Mesothelial cell of epicardium (in vitro differentiated cells): Measurements from ENCODE around the gene UNC93B1. TPM values are rescaled to one million over a fixed set of nuclear protein-coding genes. Genes with fewer than 3 reads are reported as not detected.

Experiments used
- DNase-seq, 2 experiments: peaks; one replicate each; pipeline ENCODE4 v3.0.0; 2021; ENCODE audit warnings: low spot score in 2 of 2; ENCODE audit not compliant: unreplicated experiment in 2 of 2
- H3K27ac Mint-ChIP-seq: 2 replicates; pipeline ENCODE4 v1.8.0; 2021; ENCODE audit warnings: mixed read lengths
- H3K27me3 Mint-ChIP-seq: 2 replicates; pipeline ENCODE4 v1.8.0; 2021; ENCODE audit warnings: low read depth, mixed read lengths
- H3K36me3 Mint-ChIP-seq: 2 replicates; pipeline ENCODE4 v1.8.0; 2021; ENCODE audit warnings: mixed read lengths
- H3K4me1 Mint-ChIP-seq: 2 replicates; pipeline ENCODE4 v1.8.0; 2021; ENCODE audit warnings: mixed read lengths
- H3K4me3 Mint-ChIP-seq: 2 replicates; pipeline ENCODE4 v1.8.0; 2021; ENCODE audit warnings: mild to moderate bottlenecking, moderate library complexity, mixed read lengths
- H3K9me3 Mint-ChIP-seq: 2 replicates; pipeline ENCODE4 v1.8.0; 2021; ENCODE audit warnings: mixed read lengths
- total RNA-seq: library from RNA; stranded (reverse); gene quantifications from 3 replicates; pipeline ENCODE4 v1.2.1, GENCODE V29; 2021
- TF ChIP-seq, protein P1 (sequence below): fragments of 200-600 bp; sonication (generic); IDR thresholded peaks from one replicate; pipeline ENCODE4 v1.5.0; 2021; ENCODE audit warnings: antibody characterized with exemption; ENCODE audit not compliant: unreplicated experiment

The UNC93B1 gene
- total RNA-seq, 1 donor from 2014 or later: 19.0 TPM

DNA sequence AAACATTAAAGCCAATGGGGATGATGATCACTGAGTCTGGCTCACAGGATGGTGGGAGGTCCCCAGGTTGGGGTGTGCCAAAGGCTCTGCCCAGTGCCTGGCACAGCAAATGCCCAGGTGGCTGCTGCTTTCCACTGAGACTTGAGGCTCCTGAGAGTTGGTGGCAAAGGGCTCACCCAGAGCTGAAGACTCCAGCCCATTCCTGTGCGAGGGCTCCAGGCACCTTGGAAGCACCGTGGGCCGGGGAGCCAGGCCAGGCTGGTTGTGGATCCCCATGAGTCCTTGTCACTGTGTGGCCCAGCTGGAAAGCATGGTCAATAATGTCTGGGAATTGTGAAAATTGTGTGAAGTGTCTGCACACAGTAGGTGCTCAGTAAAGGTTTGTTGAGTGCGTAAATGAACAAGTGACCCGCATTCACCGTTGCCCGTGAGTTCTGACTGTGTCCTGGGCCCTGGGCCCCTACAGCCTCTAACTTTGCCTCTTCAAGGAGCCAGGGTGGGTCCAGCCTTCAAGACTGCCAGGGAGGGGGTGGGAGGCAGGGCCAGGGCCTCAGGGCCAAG lies 2.8 kb upstream of the UNC93B1 start:
- Mint-ChIP-seq H3K27me3 (peaks cover 9% of the 10 kb centered on the region), H3K4me1 (peaks cover 40% of the 10 kb centered on the region), H3K9me3 (no peaks in the 10 kb centered on the region), H3K36me3 (no peaks in the 10 kb centered on the region), H3K4me3 (no peak overlapping the region), H3K27ac (no peak overlapping the region)
- TF ChIP-seq, protein P1, sequence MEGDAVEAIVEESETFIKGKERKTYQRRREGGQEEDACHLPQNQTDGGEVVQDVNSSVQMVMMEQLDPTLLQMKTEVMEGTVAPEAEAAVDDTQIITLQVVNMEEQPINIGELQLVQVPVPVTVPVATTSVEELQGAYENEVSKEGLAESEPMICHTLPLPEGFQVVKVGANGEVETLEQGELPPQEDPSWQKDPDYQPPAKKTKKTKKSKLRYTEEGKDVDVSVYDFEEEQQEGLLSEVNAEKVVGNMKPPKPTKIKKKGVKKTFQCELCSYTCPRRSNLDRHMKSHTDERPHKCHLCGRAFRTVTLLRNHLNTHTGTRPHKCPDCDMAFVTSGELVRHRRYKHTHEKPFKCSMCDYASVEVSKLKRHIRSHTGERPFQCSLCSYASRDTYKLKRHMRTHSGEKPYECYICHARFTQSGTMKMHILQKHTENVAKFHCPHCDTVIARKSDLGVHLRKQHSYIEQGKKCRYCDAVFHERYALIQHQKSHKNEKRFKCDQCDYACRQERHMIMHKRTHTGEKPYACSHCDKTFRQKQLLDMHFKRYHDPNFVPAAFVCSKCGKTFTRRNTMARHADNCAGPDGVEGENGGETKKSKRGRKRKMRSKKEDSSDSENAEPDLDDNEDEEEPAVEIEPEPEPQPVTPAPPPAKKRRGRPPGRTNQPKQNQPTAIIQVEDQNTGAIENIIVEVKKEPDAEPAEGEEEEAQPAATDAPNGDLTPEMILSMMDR: no peak
- no peak for DNase-seq

DNA sequence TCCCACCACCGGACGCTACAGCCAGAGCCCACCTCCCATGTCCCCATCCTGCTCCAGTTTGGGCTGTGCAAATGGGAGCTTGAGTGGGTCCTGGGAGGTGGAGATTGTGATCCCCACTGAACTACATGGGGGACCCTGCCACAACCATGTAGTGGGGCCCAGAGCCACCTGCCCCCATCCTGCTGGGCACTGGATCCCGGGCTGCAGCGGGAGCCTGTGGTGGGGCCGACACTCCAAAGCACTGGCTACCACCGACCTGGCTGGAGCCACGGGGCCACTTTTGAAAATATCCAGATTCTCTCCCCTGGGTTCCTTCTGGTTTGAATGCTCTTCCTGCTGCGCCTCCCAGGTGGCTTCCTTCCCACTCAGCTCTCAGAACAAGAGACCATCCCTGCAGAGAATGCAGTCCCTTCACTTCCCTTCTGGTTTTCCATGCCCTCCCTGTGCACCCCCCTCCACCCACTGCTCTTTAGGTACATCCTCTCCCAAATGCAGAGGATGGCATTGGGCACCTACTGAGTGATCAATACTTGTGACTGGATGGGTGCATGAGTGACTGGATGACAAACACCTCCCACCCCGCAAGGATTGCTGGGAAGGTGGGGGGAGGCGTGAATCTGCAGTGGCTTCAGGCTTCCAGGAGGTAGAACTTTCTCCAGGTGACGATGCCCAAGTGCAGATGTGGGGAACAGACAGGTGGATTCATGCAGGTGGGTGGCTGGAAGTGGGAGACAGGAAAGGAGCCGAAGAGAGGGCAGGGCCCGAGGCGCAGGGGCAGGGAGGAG lies 846 bp upstream of the UNC93B1 start:
- Mint-ChIP-seq H3K9me3 (no peaks in the 10 kb centered on the region), H3K27ac (no peak overlapping the region), H3K36me3 (no peaks in the 10 kb centered on the region), H3K4me1 (peaks cover 23% of the 10 kb centered on the region), H3K4me3 (peak overlapping the region; percentile 71), H3K27me3 (peaks cover 9% of the 10 kb centered on the region)
- no peak for DNase-seq
- TF ChIP-seq, protein P1: no peak

DNA sequence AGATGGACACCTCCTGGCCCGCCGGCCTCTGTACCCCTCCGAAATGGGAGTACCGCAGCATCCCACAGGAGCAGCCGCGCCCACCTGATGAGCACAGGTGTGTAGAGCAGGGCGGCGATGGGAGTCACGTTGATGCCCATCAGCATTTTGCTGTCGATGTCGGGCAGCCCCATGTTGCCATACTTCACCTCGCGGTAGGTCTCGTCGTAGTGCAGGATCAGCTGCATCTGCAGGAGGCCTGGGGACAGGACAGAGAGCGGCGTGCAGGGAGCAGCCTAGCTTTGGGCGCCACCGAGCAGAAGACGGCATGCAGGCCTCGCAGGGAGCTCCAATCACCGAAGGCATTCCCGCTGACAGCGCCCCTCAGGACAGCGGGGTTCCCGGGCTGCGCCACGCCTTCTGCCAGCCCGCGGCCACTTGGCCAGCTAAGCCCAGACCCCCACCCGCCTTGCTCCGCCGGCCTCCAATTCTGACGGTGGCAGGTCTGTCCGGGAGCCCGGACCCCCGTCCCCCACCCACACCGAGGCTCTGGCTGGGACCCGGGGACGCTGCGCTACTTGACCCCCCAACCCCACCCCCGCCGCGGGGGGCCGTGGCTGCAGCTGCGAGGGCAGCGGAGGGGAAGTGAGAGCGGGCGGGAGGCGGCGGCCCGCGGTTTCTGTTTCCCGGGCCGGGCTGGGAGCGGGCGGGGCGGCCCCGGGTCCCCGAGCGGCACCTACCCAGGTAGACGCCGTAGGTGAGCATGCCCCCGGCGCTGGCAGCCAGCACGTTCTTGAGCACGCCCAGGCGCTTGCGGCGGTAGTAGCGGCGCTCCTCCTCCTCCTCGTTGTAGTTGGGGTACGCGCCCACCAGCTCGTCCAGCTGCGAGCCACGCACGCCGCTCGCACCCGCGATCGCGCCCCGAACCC lies 705 bp downstream of the UNC93B1 start:
- Mint-ChIP-seq H3K4me3 (peak overlapping the region; percentile 70), H3K9me3 (no peaks in the 10 kb centered on the region), H3K27ac (peak overlapping the region; percentile 53), H3K36me3 (no peaks in the 10 kb centered on the region), H3K4me1 (peaks cover 15% of the 10 kb centered on the region), H3K27me3 (peaks cover 9% of the 10 kb centered on the region)
- DNase-seq: no peak
- TF ChIP-seq, protein P1: no peak

DNA sequence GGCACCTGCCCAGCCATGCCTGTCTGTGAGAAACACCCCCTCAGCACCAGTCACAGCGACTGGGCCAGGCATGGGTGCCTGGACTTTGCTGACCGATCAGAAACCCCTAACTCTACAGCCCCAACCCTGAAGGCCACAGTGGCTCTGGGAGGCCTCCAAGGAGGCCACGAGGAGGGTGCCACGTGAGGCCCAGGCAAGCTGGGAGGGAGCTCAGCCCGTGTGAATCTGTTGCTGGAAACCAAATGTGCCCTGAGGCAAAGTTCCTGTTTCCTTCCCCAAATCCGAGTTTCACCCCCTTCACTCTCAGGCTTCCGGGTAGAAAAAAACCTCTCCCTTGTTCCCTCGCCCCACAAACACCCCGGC lies 1.3 kb downstream of the UNC93B1 start:
- H3K9me3 Mint-ChIP-seq: no peaks in the 10 kb centered on the region
- H3K4me1 Mint-ChIP-seq: peaks cover 15% of the 10 kb centered on the region
- peaks cover 9% of the 10 kb centered on the region for H3K27me3 Mint-ChIP-seq
- peak overlapping the region; percentile 53 for H3K27ac Mint-ChIP-seq
- TF ChIP-seq, protein P1: no peak
- peak overlapping the region; percentile 70 for H3K4me3 Mint-ChIP-seq
- H3K36me3 Mint-ChIP-seq: no peaks in the 10 kb centered on the region
- DNase-seq: no peak

DNA sequence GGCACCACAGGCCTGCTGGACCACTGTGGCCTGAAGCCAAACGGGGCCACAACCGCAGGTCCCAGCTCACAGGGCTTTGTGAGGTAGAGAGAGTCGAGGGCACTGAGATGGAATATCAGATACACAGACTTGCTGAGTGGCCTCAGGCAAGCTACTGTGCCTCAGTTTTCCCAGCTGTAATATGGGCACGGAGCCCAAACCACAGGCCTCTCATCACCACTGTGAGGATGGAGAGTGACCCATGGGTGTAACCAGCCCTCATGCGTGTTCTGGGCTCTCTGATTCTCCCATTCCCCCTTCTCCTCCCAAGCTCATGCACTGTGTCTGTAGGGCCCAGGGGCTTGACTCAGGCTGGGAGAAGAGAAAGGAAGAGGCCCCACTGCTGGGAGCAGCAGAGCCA lies 4.2 kb downstream of the UNC93B1 start:
- no peak overlapping the region for H3K27ac Mint-ChIP-seq
- H3K4me3 Mint-ChIP-seq: no peak overlapping the region
- peaks cover 15% of the 10 kb centered on the region for H3K4me1 Mint-ChIP-seq
- H3K36me3 Mint-ChIP-seq: no peaks in the 10 kb centered on the region
- TF ChIP-seq, protein P1: no peak
- H3K27me3 Mint-ChIP-seq: peaks cover 8% of the 10 kb centered on the region
- no peak for DNase-seq
- H3K9me3 Mint-ChIP-seq: no peaks in the 10 kb centered on the region
